ENCODE measurements around the gene EIF4G1. TPM values are rescaled to one million over a fixed set of nuclear protein-coding genes. Genes with fewer than 3 reads are reported as not detected.

The EIF4G1 gene
- total and polyA plus RNA-seq, 2 of the 4 experiments (the other 2 are of a cell fraction): 225 to 274 TPM

GRCh38 chr3:184381261-184382224 is 67.1 kb downstream of the EIF4G1 start:
- dilution Hi-C loops (cut with HindIII; ENCODE audit: low sequenced_read_pairs, unreplicated experiment): no loop called here
- H2AK5ac ChIP-seq (ENCODE audit: low read depth, low read length): no peak overlapping the region
- no peaks in the 10 kb centered on the region for H3K36me3 ChIP-seq (ENCODE audit: control insufficient read depth, insufficient read depth, low read length)
- DNase-seq: no peak
- H3K18ac ChIP-seq (ENCODE audit: low read depth, low read length): no peak overlapping the region
- H3K9me1 ChIP-seq (ENCODE audit: insufficient read depth, low read length): no peaks in the 10 kb centered on the region
- H3K9me3 ChIP-seq (ENCODE audit: control insufficient read depth, insufficient read depth, low read length): no peaks in the 10 kb centered on the region
- WGBS, 2 experiments (ENCODE audit: extremely low coverage in 2 of 2, insufficient read length in 1 of 2): 23% methylated on average over 22 of the region's 55 CpGs; no CpG with 5 or more reads in 1 of the 2 experiments
- H3K4me3 ChIP-seq (ENCODE audit: insufficient read depth, low read depth, low read length): no peak overlapping the region
- no peak overlapping the region for H4K8ac ChIP-seq (ENCODE audit: low read depth in 2 of 2, low read length in 2 of 2)
- intact Hi-C loops (cut with micrococcal nuclease): no loop called here
- H3K4me1 ChIP-seq (ENCODE audit: control insufficient read depth, insufficient read depth, low read length): peaks cover 2% of the 10 kb centered on the region; the same call in 1 of the 2 replicates
- H3K9ac ChIP-seq (ENCODE audit: low read depth, low read length): no peak overlapping the region
- in situ Hi-C loops (cut with MboI; ENCODE audit: low sequenced_read_pairs): no loop called here
- no peak overlapping the region for H2BK120ac ChIP-seq (ENCODE audit: low read depth, low read length)
- 0 out of 2 replicates have a peak overlapping the region, but pooled peaks have one; percentile 49 for H3K23ac ChIP-seq (ENCODE audit: low read depth, low read length)
- BruUV-seq (replicated peaks): no TSS peak
- no peak overlapping the region for H2AK9ac ChIP-seq (replicated peaks; ENCODE audit: low read depth, low read length, poor library complexity)
- no peak overlapping the region for H2BK15ac ChIP-seq (ENCODE audit: low read depth, low read length)
- H4K91ac ChIP-seq (ENCODE audit: insufficient read depth, low read depth, low read length): no peak overlapping the region
- no peak overlapping the region for H4K5ac ChIP-seq (ENCODE audit: low read depth, low read length)
- H3K79me1 ChIP-seq (ENCODE audit: low read depth in 1 of 2, low read length in 2 of 2): no peaks in the 10 kb centered on the region
- peaks cover 76% of the 10 kb centered on the region for H3K27me3 ChIP-seq (ENCODE audit: control insufficient read depth, insufficient read depth, low read length)
- H2BK20ac ChIP-seq (ENCODE audit: low read depth, low read length): no peak overlapping the region
- POLR2A ChIA-PET (ENCODE audit: unreplicated experiment): no interaction called here
- H3K4ac ChIP-seq (ENCODE audit: low read depth, low read length): no peak overlapping the region
- H4K20me1 ChIP-seq (ENCODE audit: insufficient read depth, low read length): no peaks in the 10 kb centered on the region
- H2BK5ac ChIP-seq (ENCODE audit: low read depth, low read length, poor library complexity, severe bottlenecking): no peak overlapping the region
- no peak overlapping the region for H3K4me2 ChIP-seq (ENCODE audit: low read depth, low read length)
- no peak overlapping the region for H3K56ac ChIP-seq (ENCODE audit: extremely low read depth, insufficient read depth, low read length)
- no peak for ATAC-seq (ENCODE audit: low read depth)
- no peak overlapping the region for H3K27ac ChIP-seq (ENCODE audit: insufficient read depth, low read length)
- no peak for TF ChIP-seq ELK1 (IDR thresholded peaks at IDR 0.05; ENCODE audit: borderline replicate concordance, low read depth, low read length)
- no peak for TF ChIP-seq FOS (IDR thresholded peaks at IDR 0.05; ENCODE audit: low read depth, low read length)
- TF ChIP-seq MXI1 (IDR thresholded peaks at IDR 0.05; ENCODE audit: borderline replicate concordance, low read depth, low read length): no peak
- no peak for TF ChIP-seq CHD1 (IDR thresholded peaks at IDR 0.05; ENCODE audit: low read depth, low read length)
- TF ChIP-seq RFX5 (IDR thresholded peaks at IDR 0.05; ENCODE audit: low read depth, low read length): no peak
- TF ChIP-seq POLR2A (IDR thresholded peaks at IDR 0.05; ENCODE audit: low read depth, low read length): no peak
- TF ChIP-seq USF2 (IDR thresholded peaks at IDR 0.05; ENCODE audit: low read depth, low read length): no peak
- TF ChIP-seq MAZ (IDR thresholded peaks at IDR 0.05; ENCODE audit: borderline replicate concordance, low read depth, low read length): no peak
- TF ChIP-seq NFE2L2 (IDR thresholded peaks at IDR 0.05; ENCODE audit: low read depth, low read length): no peak
- no peak for TF ChIP-seq MAFK (IDR thresholded peaks at IDR 0.05; ENCODE audit: low read depth, low read length)
- TF ChIP-seq CEBPB (IDR thresholded peaks at IDR 0.05; ENCODE audit: low read depth, low read length): no peak
- no peak for TF ChIP-seq CTCF (conservative IDR thresholded peaks at IDR 0.05; ENCODE audit: low read depth, low read length)
- no peak for TF ChIP-seq SMC3 (IDR thresholded peaks at IDR 0.05; ENCODE audit: low read depth, low read length)
- no peak overlapping the region for H3K14ac ChIP-seq (replicated peaks; ENCODE audit: low read depth, low read length)
- CTCF ChIA-PET: no interaction called here
- peak overlapping the region; percentile 40 for H2AFZ ChIP-seq (replicated peaks; ENCODE audit: low read length, poor library complexity)

Measured in IMR-90 (cell line).